ENCODE measurements around the gene SPINK14. TPM values are rescaled to one million over a fixed set of nuclear protein-coding genes. Genes with fewer than 3 reads are reported as not detected.

SPINK14 gene
- total RNA-seq, 1 donor from 2014 or later: not detected

GRCh38 chr5:148141645-148142044 is 26.7 kb upstream of the SPINK14 start:
- TF ChIP-seq CTCF (IDR thresholded peaks at IDR 0.05; ENCODE audit: insufficient read depth, low read length, poor library complexity, severe bottlenecking): no peak
- no peaks in the 10 kb centered on the region for H3K36me3 ChIP-seq (ENCODE audit: control insufficient read depth, insufficient read depth, low read length)
- no peaks in the 10 kb centered on the region for H3K27me3 ChIP-seq (ENCODE audit: control insufficient read depth, insufficient read depth, low read length)
- DNase-seq (ENCODE audit: low read depth): no peak
- no peak overlapping the region for H3K4me3 ChIP-seq (ENCODE audit: low read depth, low read length)

- no peak overlapping the region for H3K4me3 ChIP-seq (ENCODE audit: low read depth, low read length)
- H3K36me3 ChIP-seq (ENCODE audit: control insufficient read depth, insufficient read depth, low read length): no peaks in the 10 kb centered on the region
- no peak for TF ChIP-seq CTCF (IDR thresholded peaks at IDR 0.05; ENCODE audit: insufficient read depth, low read length, poor library complexity, severe bottlenecking)
- DNase-seq (ENCODE audit: low read depth): no peak
- no peaks in the 10 kb centered on the region for H3K27me3 ChIP-seq (ENCODE audit: control insufficient read depth, insufficient read depth, low read length)
Measured at GRCh38 chr5:148145916-148146315, 22.4 kb upstream of the SPINK14 start.

- no peaks in the 10 kb centered on the region for H3K27me3 ChIP-seq (ENCODE audit: control insufficient read depth, insufficient read depth, low read length)
- no peak for DNase-seq (ENCODE audit: low read depth)
- no peaks in the 10 kb centered on the region for H3K36me3 ChIP-seq (ENCODE audit: control insufficient read depth, insufficient read depth, low read length)
- H3K4me3 ChIP-seq (ENCODE audit: low read depth, low read length): no peak overlapping the region
- TF ChIP-seq CTCF (IDR thresholded peaks at IDR 0.05; ENCODE audit: insufficient read depth, low read length, poor library complexity, severe bottlenecking): no peak
Measured at GRCh38 chr5:148146487-148146886, 21.9 kb upstream of the SPINK14 start.

GRCh38 chr5:148147415-148147814 is 20.9 kb upstream of the SPINK14 start:
- Histone ChIP-seq H3K4me3 (ENCODE audit: low read depth, low read length) (no peak overlapping the region), H3K36me3 (ENCODE audit: control insufficient read depth, insufficient read depth, low read length) (no peaks in the 10 kb centered on the region), H3K27me3 (ENCODE audit: control insufficient read depth, insufficient read depth, low read length) (no peaks in the 10 kb centered on the region)
- DNase-seq (ENCODE audit: low read depth): no peak
- TF ChIP-seq CTCF (IDR thresholded peaks at IDR 0.05; ENCODE audit: insufficient read depth, low read length, poor library complexity, severe bottlenecking): no peak

GRCh38 chr5:148151872-148152271 is 16.5 kb upstream of the SPINK14 start:
- H3K36me3 ChIP-seq (ENCODE audit: control insufficient read depth, insufficient read depth, low read length): no peaks in the 10 kb centered on the region
- no peaks in the 10 kb centered on the region for H3K27me3 ChIP-seq (ENCODE audit: control insufficient read depth, insufficient read depth, low read length)
- no peak overlapping the region for H3K4me3 ChIP-seq (ENCODE audit: low read depth, low read length)
- no peak for TF ChIP-seq CTCF (IDR thresholded peaks at IDR 0.05; ENCODE audit: insufficient read depth, low read length, poor library complexity, severe bottlenecking)
- DNase-seq (ENCODE audit: low read depth): no peak

GRCh38 chr5:148152781-148153180 is 15.6 kb upstream of the SPINK14 start:
- no peak for TF ChIP-seq CTCF (IDR thresholded peaks at IDR 0.05; ENCODE audit: insufficient read depth, low read length, poor library complexity, severe bottlenecking)
- H3K27me3 ChIP-seq (ENCODE audit: control insufficient read depth, insufficient read depth, low read length): no peaks in the 10 kb centered on the region
- no peak for DNase-seq (ENCODE audit: low read depth)
- no peaks in the 10 kb centered on the region for H3K36me3 ChIP-seq (ENCODE audit: control insufficient read depth, insufficient read depth, low read length)
- no peak overlapping the region for H3K4me3 ChIP-seq (ENCODE audit: low read depth, low read length)

Data from kidney epithelial cell (primary cell).